ENCODE measurements around the gene HAND2. TPM values are rescaled to one million over a fixed set of nuclear protein-coding genes. Genes with fewer than 3 reads are reported as not detected.

The HAND2 gene
- polyA plus RNA-seq, 4 donors, result 1.2 TPM; not detected in 3

DNA sequence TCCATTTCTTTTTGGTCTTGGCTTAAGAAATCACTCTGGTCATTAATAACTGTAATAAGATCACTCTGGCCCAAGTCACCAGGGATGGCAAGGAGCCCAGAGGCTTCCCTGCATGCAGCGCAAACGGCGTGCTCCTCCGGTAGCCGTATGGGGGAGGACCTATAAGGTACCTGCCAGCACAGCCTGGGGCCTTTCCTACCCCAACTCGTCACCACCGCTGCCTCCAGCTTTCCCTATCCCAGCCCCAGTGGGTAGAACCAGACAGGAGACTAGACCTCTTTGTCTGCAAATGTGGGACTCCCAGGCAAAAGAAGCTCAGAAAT is 25.9 kb downstream of the HAND2 start:
- DNase-seq (ENCODE audit: low read depth in 4 of 4, low spot score in 3 of 4), result no peak

GRCh38 chr4:173503330-173504180 is 26.5 kb downstream of the HAND2 start:
- no peak for DNase-seq (ENCODE audit: low read depth in 4 of 4, low spot score in 3 of 4)

GRCh38 chr4:173502282-173502681 is 27.7 kb downstream of the HAND2 start:
- no peak for DNase-seq (ENCODE audit: low read depth in 4 of 4, low spot score in 3 of 4)

DNA sequence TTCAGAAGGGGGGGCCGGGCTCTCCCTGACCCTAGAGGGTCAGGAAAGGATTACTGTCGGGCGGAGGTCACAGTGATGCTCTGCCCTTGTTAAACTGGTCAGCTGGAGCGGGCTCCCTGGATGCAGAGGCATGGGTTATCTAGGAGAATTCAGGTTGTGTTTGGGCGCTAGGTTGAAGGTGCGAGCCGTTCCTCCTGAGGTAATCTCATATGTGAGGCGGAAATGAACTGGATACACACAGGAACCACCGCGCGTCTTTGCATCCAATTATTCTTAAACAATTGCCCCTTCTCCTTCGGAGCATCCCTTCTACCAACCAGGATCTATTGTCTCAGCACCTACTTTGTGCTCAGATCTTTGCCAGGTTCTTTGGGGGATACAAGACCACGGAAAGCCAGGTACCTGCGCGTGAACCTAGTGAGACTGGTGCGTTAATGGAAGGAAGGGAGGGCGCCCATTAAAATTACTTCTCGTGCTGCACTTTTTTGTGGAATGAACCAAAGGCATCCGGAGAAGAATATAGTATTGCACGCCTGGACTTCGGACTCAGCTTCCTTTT is 28.4 kb downstream of the HAND2 start:
- no peak for DNase-seq (ENCODE audit: low read depth in 4 of 4, low spot score in 3 of 4)

DNA sequence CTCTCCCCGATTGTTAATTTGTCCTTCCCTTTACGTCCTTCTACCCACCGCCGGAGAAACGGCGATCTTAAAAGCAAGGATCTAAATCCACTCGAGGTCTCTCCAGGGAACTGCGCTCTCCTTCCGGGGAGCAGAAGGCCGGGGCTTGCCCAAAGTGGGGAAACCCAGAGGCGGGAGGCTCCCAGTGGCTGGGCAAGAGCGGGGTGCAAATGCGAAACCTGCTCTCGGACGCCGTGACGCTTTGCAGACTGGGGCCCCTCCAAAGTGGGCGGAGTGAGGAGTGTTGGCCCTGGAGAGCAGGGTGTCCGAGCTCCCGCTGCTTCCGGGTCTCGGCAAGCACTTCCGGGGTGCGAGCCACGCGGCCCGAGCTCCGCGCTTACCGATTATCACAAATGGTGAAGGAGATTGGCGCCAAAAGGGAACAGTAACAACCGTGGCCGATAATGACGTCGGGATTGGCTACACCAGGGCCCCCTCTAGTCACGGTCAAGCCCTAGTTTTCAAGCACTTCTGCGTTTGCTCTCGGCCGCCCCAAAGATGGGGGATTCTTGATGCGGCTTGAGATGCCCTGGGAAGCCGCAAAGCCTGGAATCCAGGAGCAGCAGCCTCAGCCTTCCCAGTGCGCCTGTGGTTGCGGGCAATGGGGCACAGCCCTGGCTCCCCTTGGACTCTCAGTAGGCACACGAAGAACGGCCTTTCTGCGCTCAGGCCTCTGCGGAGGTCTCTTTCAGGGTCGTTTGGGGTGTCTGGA is 29.0 kb downstream of the HAND2 start:
- no peak for DNase-seq (ENCODE audit: low read depth in 4 of 4, low spot score in 3 of 4)

- DNase-seq (ENCODE audit: low read depth in 4 of 4, low spot score in 3 of 4), result no peak
Measured at GRCh38 chr4:173499658-173500535, 30.1 kb downstream of the HAND2 start.

GRCh38 chr4:173498771-173499170 is 31.3 kb downstream of the HAND2 start:
- no peak for DNase-seq (ENCODE audit: low read depth in 4 of 4, low spot score in 3 of 4)

DNA sequence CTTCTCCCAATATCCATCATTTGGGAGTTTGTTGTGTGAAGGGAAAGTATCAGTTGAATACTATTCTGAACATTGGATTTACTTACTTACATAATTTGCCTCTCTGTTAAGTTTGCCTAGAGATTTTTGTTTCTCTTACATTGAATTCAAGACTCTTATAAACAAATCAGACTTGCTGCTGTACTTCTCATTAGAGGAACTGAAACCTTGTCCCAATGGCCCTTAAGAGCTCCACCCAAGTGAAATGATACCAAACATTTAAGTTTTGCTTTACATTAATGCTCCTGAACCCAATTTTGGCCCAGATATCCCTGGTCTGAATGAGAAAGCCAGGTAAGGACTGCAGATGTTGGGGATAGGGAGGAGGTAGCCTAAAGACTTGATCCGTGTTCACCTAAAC is 32.0 kb downstream of the HAND2 start:
- no peak for DNase-seq (ENCODE audit: low read depth in 4 of 4, low spot score in 3 of 4)

DNA sequence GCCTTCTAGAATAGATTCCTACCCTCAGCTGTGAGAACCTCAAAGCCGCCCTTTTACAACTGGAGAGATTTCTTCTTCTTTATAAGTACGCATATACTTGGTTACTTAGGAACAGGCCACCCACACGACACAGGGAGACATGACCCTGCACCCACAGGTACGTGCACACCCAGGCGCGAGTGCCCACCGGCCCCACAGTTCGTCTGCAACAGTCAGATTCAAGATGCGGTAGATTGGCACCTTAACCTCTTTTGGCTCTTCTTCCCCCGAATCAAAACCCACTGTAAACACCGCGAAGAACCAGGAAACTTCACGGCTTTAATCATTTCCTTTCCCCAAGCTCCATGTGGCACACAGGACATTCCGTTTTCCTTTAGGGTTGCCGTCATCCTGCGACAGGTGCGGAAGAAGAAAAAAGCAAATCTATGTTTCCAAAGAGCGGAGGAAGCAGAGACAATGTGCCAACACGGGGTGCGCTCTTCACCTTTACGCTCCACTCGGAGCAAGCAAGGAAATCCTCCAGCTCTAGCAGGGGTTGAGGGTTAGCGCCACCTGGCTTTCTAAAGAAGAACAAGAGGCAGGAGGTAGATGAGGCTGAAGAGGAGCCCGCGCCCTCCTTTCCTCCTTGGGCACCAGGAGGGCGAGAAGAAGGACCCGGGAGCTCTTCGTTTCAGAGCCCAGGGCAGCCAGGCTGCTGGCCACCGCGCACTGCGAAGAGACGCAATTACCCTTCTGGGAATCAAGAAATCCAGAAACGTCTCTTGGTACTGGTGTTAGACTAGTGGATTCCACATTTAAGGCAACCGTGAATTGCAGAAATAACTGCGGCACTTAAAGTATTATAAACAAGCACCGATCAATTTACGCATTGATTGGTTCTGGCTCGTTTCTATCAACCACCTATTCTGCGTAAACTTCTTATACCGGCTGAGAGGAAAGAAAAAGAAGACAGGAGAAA is 35.7 kb downstream of the HAND2 start:
- no peak for DNase-seq (ENCODE audit: low read depth in 4 of 4, low spot score in 3 of 4)

- no peak for DNase-seq (ENCODE audit: low read depth in 4 of 4, low spot score in 3 of 4)
Measured at GRCh38 chr4:173493041-173493440, 37.0 kb downstream of the HAND2 start.

GRCh38 chr4:173492315-173492714 is 37.7 kb downstream of the HAND2 start:
- DNase-seq (ENCODE audit: low read depth in 4 of 4, low spot score in 3 of 4), result no peak

GRCh38 chr4:173490817-173491528 is 39.1 kb downstream of the HAND2 start:
- no peak for DNase-seq (ENCODE audit: low read depth in 4 of 4, low spot score in 3 of 4)

- DNase-seq (ENCODE audit: low read depth in 4 of 4, low spot score in 3 of 4), result no peak
Measured at GRCh38 chr4:173490256-173490655, 39.8 kb downstream of the HAND2 start.

- DNase-seq (ENCODE audit: low read depth in 4 of 4, low spot score in 3 of 4), result no peak
Measured at GRCh38 chr4:173489514-173489913, 40.5 kb downstream of the HAND2 start.

DNA sequence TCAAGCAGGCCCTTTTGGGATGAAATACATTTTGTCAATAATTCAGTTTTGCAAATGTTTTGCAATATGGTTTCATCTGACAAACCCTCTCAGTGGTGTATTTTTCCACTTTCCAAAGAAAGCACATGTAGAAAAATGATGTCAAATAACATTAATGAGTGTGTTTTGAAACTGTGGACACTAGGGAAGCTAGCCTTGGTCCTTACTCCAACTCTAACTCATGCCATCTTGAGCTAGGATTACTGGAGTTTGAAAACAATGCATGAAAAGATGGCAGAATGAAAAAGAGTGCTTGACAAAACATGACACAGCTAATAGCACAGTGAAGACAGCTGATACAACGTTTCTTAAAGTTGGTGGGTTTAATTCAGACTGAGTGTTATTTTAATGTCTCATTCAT is 41.4 kb downstream of the HAND2 start:
- DNase-seq (ENCODE audit: low read depth in 4 of 4, low spot score in 3 of 4), result no peak

- no peak for DNase-seq (ENCODE audit: low read depth in 4 of 4, low spot score in 3 of 4)
Measured at GRCh38 chr4:173488074-173488473, 42.0 kb downstream of the HAND2 start.

DNA sequence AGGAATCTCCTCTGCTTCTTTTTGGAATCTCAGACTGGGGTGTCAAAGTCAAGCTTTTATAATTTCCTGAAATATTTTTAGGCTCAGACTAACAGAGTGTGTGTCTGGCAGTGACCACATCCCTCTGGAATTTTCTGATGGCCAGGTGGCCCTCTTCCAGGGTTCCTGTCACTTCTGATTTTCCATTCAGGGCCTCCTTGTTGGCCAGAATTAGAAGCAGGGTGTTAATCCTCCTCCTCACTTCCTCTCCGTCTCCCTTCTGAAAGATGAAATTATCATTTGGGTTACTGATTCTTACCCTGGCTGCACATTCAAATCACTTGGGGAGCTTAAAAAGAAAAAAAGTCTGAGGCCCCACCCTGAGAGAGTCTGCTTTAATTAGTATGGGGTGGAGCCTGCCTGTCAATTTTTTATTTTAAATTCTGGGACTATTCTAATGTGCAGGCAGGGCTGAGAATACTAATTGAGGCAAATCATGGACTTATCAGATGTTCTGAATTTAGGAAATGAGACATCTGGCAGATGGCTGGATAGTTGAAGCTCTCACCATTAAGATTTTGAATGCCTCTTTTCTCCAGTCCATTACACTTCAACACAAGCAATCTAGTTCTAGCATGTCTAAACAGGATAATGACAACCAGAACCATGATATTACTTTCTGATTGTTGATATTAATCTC is 43.2 kb downstream of the HAND2 start:
- no peak for DNase-seq (ENCODE audit: low read depth in 4 of 4, low spot score in 3 of 4)

DNA sequence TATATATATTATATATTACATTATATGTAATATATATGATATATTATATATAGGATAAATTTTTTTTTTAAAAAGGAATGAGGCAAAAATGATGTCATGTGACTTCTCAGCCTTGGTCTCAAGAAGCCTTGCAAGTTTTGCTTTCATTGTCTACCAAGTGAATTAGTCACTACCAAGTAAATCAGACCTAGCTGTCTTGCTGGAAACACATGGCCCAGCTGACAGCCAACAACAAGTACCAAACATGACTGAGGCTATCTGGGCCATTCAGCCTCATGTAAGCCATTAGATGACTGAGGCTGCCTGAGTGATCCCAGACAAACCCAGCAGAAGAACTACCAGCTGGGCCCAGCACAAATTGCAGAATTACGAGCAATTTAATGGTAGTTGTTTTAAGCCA is 44.9 kb downstream of the HAND2 start:
- no peak for DNase-seq (ENCODE audit: low read depth in 4 of 4, low spot score in 3 of 4)

Measured in right renal pelvis (tissue), 4 donors.